Prostate gland (tissue), 2 donors: Measurements from ENCODE around the gene PECR. TPM values are rescaled to one million over a fixed set of nuclear protein-coding genes. Genes with fewer than 3 reads are reported as not detected.

ENCODE experiments used
- DNase-seq: peaks from one replicate; pipeline ENCODE4 v3.0.0-alpha.2; 2019; ENCODE audit warnings: low spot score
- H3K27ac ChIP-seq, 2 donors: fragments of 200-600 bp; sonication (generic); 2 replicates each; pipeline ENCODE4 v1.5.1; 2017 to 2019
- H3K27me3 ChIP-seq: fragments of 200-600 bp; sonication (generic); replicated peaks from 2 replicates; pipeline ENCODE4 v1.5.1; 2019; ENCODE audit not compliant: insufficient read depth
- H3K36me3 ChIP-seq, 2 donors: fragments of 200-600 bp; sonication (generic); 1 replicate in 1 of 2; 2 replicates in 1 of 2; pipeline versions ENCODE4 v1.5.1 to v1.8.1; 2017 to 2019
- H3K4me1 ChIP-seq: fragments of 200-600 bp; sonication (generic); replicated peaks from 2 replicates; pipeline ENCODE4 v1.5.1; 2019
- H3K4me3 ChIP-seq, 2 donors: fragments of 200-600 bp; sonication (generic); 2 replicates each; pipeline ENCODE4 v1.5.1; 2017 to 2019
- H3K9me3 ChIP-seq: fragments of 200-600 bp; sonication (generic); 2 replicates; pipeline ENCODE4 v1.5.1; 2017
- POLR2A ChIP-seq: fragments of 450-650 bp; IDR thresholded peaks from one replicate; pipeline ENCODE4 v1.6.1; 2016; ENCODE audit warnings: antibody characterized with exemption, mild to moderate bottlenecking
- POLR2AphosphoS5 ChIP-seq: sonication (generic); formaldehyde crosslinking; IDR thresholded peaks from one replicate; pipeline ENCODE4 v1.6.1; 2017; ENCODE audit warnings: antibody characterized with exemption
- WGBS: methylation state at CpG from one replicate; pipeline ENCODE4 v1.1.5; 2018; 5-methylcytosine and 5-hydroxymethylcytosine counted together
- intact Hi-C: fragments of 100-400 bp; cut with DNase I; formaldehyde crosslinking; loops from one replicate; pipeline ENCODE4 v1.14.2; 2022
- total RNA-seq, 2 donors: library from RNA; depleted of rRNA; stranded (reverse); fragments of >200 nt; gene quantifications; one replicate each; pipeline ENCODE4 v1.1.0, GENCODE V29; 2016
- TF ChIP-seq, protein P1 (sequence below), 4 experiments: fragments of 200-600 bp in 2 of 4; fragments of 450-650 bp in 2 of 4; sonication (generic) in 2 of 4; IDR thresholded peaks; 1 replicate in 3 of 4; 2 replicates in 1 of 4; pipeline ENCODE4 v1.5.1; 2016 to 2019; ENCODE audit warnings: antibody characterized with exemption in 4 of 4, mild to moderate bottlenecking in 2 of 4, moderate library complexity in 2 of 4

The PECR gene
- total RNA-seq, 2 donors from 2014 or later, result 6.9 to 16.3 TPM

- Histone ChIP-seq H3K27me3 (no peaks in the 10 kb centered on the region), H3K36me3 (peaks cover 0 to 4% of the 10 kb centered on the region in 2 donors), H3K9me3 (no peaks in the 10 kb centered on the region), H3K4me3 (peak overlapping the region; percentile 67 to 86), H3K27ac (peak overlapping the region in 1 of 2 donors; percentile 79), H3K4me1 (peaks cover 5% of the 10 kb centered on the region)
- 48% methylated on average over 6 of the region's 6 CpGs for WGBS
- intact Hi-C loops, result no loop called here
- TF ChIP-seq, protein P1, sequence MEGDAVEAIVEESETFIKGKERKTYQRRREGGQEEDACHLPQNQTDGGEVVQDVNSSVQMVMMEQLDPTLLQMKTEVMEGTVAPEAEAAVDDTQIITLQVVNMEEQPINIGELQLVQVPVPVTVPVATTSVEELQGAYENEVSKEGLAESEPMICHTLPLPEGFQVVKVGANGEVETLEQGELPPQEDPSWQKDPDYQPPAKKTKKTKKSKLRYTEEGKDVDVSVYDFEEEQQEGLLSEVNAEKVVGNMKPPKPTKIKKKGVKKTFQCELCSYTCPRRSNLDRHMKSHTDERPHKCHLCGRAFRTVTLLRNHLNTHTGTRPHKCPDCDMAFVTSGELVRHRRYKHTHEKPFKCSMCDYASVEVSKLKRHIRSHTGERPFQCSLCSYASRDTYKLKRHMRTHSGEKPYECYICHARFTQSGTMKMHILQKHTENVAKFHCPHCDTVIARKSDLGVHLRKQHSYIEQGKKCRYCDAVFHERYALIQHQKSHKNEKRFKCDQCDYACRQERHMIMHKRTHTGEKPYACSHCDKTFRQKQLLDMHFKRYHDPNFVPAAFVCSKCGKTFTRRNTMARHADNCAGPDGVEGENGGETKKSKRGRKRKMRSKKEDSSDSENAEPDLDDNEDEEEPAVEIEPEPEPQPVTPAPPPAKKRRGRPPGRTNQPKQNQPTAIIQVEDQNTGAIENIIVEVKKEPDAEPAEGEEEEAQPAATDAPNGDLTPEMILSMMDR (IDR thresholded peaks at IDR 0.05), result no peak
- TF ChIP-seq POLR2A (no peak), POLR2AphosphoS5 (no peak)
- no peak for DNase-seq
Measured at GRCh38 chr2:216108310-216108966, 26.8 kb upstream of the PECR start.

- no peaks in the 10 kb centered on the region for H3K9me3 ChIP-seq
- intact Hi-C loops, result no loop called here
- no peak for TF ChIP-seq POLR2A
- TF ChIP-seq, protein P1 (IDR thresholded peaks at IDR 0.05), result no peak
- TF ChIP-seq POLR2AphosphoS5, result no peak
- H3K27me3 ChIP-seq, result no peaks in the 10 kb centered on the region
- H3K4me1 ChIP-seq, result peaks cover 5% of the 10 kb centered on the region
- WGBS, result 44% methylated on average over 13 of the region's 13 CpGs
- H3K36me3 ChIP-seq, result peaks cover 0 to 4% of the 10 kb centered on the region in 2 donors
- no peak overlapping the region for H3K27ac ChIP-seq
- DNase-seq, result no peak
- no peak overlapping the region for H3K4me3 ChIP-seq
Measured at GRCh38 chr2:216107760-216108159, 26.2 kb upstream of the PECR start.

GRCh38 chr2:216107320-216107719 lies 25.7 kb upstream of the PECR start:
- WGBS, result 85% methylated on average over 8 of the region's 8 CpGs
- peaks cover 5% of the 10 kb centered on the region for H3K4me1 ChIP-seq
- no peak overlapping the region for H3K27ac ChIP-seq
- H3K9me3 ChIP-seq, result no peaks in the 10 kb centered on the region
- H3K36me3 ChIP-seq, result peaks cover 0 to 4% of the 10 kb centered on the region in 2 donors
- no peaks in the 10 kb centered on the region for H3K27me3 ChIP-seq
- TF ChIP-seq POLR2AphosphoS5, result no peak
- intact Hi-C loops, result no loop called here
- no peak overlapping the region for H3K4me3 ChIP-seq
- DNase-seq, result no peak

DNA sequence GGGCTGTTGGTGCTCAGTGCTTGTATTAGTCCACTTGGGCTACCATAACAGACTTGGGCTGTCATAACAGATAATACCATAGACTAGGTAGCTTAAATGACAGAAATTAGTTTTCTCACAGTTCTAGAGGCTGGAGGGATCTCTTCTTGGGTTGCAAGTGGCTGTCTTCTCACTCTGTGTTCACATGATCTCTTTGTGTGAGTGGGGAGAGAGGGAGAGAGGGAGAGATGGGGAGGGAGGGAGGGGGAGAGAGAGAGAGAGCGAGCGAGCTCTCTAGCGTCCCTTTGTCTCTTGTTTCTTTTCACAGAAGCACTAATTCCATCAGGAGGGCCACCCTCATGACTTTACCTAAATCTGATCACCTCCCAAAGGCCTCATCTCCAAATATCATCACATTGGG lies 23.1 kb upstream of the PECR start:
- WGBS, result 60% methylated on average over 3 of the region's 3 CpGs
- TF ChIP-seq, protein P1 (IDR thresholded peaks at IDR 0.05), result no peak
- TF ChIP-seq POLR2A, result no peak
- no peak for TF ChIP-seq POLR2AphosphoS5
- Histone ChIP-seq H3K4me1 (no peaks in the 10 kb centered on the region), H3K36me3 (no peaks in the 10 kb centered on the region), H3K4me3 (no peak overlapping the region), H3K9me3 (no peaks in the 10 kb centered on the region), H3K27ac (no peak overlapping the region), H3K27me3 (no peaks in the 10 kb centered on the region)
- DNase-seq, result no peak
- intact Hi-C loops, result no loop called here

- H3K27me3 ChIP-seq, result no peaks in the 10 kb centered on the region
- no peak overlapping the region for H3K27ac ChIP-seq
- H3K9me3 ChIP-seq, result no peaks in the 10 kb centered on the region
- no peak overlapping the region for H3K4me3 ChIP-seq
- DNase-seq, result no peak
- no peaks in the 10 kb centered on the region for H3K36me3 ChIP-seq
- H3K4me1 ChIP-seq, result no peaks in the 10 kb centered on the region
- WGBS, result 76% methylated on average over 1 of the region's 1 CpG
- TF ChIP-seq, protein P1 (IDR thresholded peaks at IDR 0.05), result no peak
- TF ChIP-seq POLR2AphosphoS5 (no peak), POLR2A (no peak)
- intact Hi-C loops, result no loop called here
Measured at GRCh38 chr2:216103213-216103612, 21.6 kb upstream of the PECR start.
